ENCODE results near the gene PTGER1. TPM values are rescaled to one million over a fixed set of nuclear protein-coding genes. Genes with fewer than 3 reads are reported as not detected.

PTGER1 gene
- total RNA-seq, 4 donors from 2014 or later, result 0.31 to 1.3 (median 0.38) TPM; not detected in 1

DNA sequence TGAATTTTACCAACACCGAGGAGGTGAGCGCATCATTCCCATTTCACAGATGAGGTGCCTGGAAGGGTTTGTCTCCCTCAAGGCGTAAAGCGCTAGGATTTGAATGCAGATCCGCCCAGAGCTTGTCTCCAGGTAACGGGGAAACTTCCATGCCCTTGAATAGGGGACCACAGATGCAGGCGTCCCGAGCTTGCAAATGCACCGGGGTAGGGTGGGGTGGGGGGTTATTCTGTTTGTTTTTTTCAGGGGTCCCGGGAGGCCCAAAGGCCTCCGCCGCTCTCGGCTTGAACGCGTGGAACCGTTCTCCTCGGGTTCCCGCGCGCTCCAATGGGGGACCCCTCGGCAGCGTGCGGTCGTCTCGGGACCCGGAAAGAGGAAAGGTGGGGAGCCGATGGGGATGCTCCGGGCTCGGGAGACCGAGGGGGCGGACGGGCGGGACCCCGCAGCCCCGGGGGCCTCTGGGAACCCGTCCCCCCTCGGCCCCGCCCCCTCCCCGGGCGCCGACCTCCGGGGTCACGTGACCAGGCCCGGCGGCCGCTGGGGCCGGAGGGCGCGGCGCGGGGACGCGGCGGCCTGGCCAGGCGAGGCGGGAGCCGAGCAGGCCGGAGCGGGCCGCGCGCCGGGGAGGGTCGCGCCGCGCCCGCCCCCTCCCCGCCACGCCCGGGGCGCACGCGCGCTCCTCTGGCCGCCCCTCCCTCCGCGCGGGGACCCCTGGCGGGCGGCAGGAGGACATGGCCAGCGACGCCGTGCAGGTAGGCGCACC is 42.2 kb downstream of the PTGER1 start, which contains the start of gene PKN1:
PKN1 (plus strand) TSS at position 516 of the 763 bp plus-strand sequence; CDS start at position 732, 216 bp downstream.
- 25 to 31% methylated on average over 4 to 9 of the region's 85 CpGs for WGBS, 2 donors
- peaks cover 0 to 6% (median 0%) of the 10 kb centered on the region in 3 donors for H3K36me3 ChIP-seq
- H3K4me3 ChIP-seq, result peak within 1 kb of the TSS; percentile 55 to 95 (median 73)
- peak within 1 kb of the TSS; percentile 80 to 91 (median 86) for H3K27ac ChIP-seq
- intact Hi-C loops (cut with DNase I), result no loop called here
- TF ChIP-seq, protein P1, sequence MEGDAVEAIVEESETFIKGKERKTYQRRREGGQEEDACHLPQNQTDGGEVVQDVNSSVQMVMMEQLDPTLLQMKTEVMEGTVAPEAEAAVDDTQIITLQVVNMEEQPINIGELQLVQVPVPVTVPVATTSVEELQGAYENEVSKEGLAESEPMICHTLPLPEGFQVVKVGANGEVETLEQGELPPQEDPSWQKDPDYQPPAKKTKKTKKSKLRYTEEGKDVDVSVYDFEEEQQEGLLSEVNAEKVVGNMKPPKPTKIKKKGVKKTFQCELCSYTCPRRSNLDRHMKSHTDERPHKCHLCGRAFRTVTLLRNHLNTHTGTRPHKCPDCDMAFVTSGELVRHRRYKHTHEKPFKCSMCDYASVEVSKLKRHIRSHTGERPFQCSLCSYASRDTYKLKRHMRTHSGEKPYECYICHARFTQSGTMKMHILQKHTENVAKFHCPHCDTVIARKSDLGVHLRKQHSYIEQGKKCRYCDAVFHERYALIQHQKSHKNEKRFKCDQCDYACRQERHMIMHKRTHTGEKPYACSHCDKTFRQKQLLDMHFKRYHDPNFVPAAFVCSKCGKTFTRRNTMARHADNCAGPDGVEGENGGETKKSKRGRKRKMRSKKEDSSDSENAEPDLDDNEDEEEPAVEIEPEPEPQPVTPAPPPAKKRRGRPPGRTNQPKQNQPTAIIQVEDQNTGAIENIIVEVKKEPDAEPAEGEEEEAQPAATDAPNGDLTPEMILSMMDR (IDR thresholded peaks at IDR 0.05), result no peak
- peak in 1 of 4 donors; percentile 6 for TF ChIP-seq POLR2A (IDR thresholded peaks at IDR 0.05)
- H3K27me3 ChIP-seq, result peaks cover 0 to 35% (median 0%) of the 10 kb centered on the region in 4 donors
- H3K9me3 ChIP-seq, result no peaks in the 10 kb centered on the region
- DNase-seq, result no peak
- peaks cover 21 to 46% (median 22%) of the 10 kb centered on the region in 3 donors for H3K4me1 ChIP-seq

DNA sequence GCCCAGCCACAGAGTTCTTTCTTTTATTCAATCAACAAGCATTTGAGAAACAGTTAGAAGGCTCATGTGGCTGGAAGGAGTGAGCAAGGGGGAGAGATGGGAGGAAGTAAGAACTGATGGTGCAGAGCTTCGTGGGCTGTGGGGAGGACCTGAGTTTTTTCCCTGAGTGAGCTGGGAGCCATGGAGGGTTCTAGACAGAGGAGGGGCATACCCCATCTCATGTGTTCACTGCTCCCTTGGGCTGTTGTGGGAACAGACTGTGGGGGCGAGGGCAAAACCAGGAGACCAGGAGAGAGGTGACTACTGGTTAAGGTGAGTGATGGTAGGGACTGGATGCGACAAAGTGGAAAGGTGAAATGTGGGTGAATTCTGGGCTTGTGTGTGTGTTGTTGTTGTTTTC is 44.4 kb downstream of the PTGER1 start:
- TF ChIP-seq, protein P1 (IDR thresholded peaks at IDR 0.05), result no peak
- TF ChIP-seq POLR2A (IDR thresholded peaks at IDR 0.05), result no peak
- WGBS, 2 donors, result 69 to 79% methylated on average over 3 of the region's 3 CpGs
- no peaks in the 10 kb centered on the region for H3K36me3 ChIP-seq
- DNase-seq, result no peak
- no peak overlapping the region for H3K4me3 ChIP-seq
- H3K27ac ChIP-seq, result no peak overlapping the region
- H3K27me3 ChIP-seq, result peaks cover 0 to 35% (median 0%) of the 10 kb centered on the region in 4 donors
- no peaks in the 10 kb centered on the region for H3K9me3 ChIP-seq
- peaks cover 18 to 41% (median 22%) of the 10 kb centered on the region in 3 donors for H3K4me1 ChIP-seq
- intact Hi-C loops (cut with DNase I), result no loop called here

DNA sequence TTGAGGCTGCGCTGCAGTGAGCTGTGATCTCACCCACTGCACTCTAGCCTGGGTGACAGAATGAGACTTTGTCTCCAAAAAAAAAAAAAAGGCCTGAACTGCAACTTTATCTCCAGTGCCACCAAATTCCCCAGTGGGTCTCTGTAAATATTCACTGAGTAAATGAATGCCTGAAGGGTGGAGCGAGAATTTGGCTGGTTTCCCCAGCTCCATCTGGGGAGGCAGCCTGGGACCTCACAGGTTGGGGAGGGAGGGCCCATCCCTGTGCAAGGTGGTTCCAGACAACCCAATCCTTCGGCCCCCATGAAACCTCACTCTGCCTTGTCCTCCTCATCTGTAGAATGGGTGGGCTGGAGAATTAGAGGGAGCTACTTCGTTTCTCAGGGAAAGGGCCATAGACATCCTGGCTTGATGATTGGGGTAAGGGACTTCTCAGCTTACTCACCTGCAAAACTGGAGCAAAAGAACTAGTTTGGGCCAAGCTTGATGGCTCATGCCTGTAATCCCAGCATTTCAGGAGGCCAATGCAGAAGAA is 46.2 kb downstream of the PTGER1 start:
- no peak for TF ChIP-seq POLR2A (IDR thresholded peaks at IDR 0.05)
- TF ChIP-seq, protein P1 (IDR thresholded peaks at IDR 0.05), result no peak
- peaks cover 0 to 35% (median 0%) of the 10 kb centered on the region in 4 donors for H3K27me3 ChIP-seq
- H3K27ac ChIP-seq, result no peak overlapping the region
- no peaks in the 10 kb centered on the region for H3K9me3 ChIP-seq
- intact Hi-C loops (cut with DNase I), result no loop called here
- H3K4me1 ChIP-seq, result peaks cover under 1 to 24% (median 7%) of the 10 kb centered on the region in 3 donors
- no peak for DNase-seq
- no peak overlapping the region for H3K4me3 ChIP-seq
- no peaks in the 10 kb centered on the region for H3K36me3 ChIP-seq
- WGBS, 2 donors, result 65 to 67% methylated on average over 3 of the region's 4 CpGs

DNA sequence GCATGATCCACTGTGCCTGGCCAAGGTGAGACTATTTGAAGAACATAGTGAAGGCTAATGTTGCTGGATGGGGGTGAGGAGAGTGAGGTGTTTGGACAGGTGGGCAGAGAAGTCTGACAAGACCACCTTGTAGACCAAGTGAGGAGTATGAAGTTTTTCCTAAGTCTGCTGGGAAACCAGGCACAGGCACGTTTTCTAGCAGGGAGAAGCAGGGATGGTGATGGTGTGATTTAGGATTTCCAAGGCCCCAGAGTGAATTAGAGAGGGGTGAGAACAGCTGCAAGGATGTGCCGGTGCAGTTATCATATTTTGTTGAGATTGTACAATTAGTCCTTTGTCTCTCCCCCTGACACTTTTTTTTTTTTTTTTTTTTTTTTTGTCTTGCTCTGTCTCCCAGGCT is 47.7 kb downstream of the PTGER1 start:
- Histone ChIP-seq H3K36me3 (no peaks in the 10 kb centered on the region), H3K9me3 (no peaks in the 10 kb centered on the region), H3K4me3 (no peak overlapping the region), H3K27me3 (peaks cover 0 to 22% (median 0%) of the 10 kb centered on the region in 4 donors), H3K4me1 (peaks cover 0 to 10% (median 0%) of the 10 kb centered on the region in 3 donors), H3K27ac (no peak overlapping the region)
- TF ChIP-seq, protein P1 (IDR thresholded peaks at IDR 0.05), result no peak
- no peak for TF ChIP-seq POLR2A (IDR thresholded peaks at IDR 0.05)
- intact Hi-C loops (cut with DNase I), result no loop called here
- 60 to 81% methylated on average over 2 of the region's 2 CpGs for WGBS, 2 donors
- DNase-seq, result no peak

DNA sequence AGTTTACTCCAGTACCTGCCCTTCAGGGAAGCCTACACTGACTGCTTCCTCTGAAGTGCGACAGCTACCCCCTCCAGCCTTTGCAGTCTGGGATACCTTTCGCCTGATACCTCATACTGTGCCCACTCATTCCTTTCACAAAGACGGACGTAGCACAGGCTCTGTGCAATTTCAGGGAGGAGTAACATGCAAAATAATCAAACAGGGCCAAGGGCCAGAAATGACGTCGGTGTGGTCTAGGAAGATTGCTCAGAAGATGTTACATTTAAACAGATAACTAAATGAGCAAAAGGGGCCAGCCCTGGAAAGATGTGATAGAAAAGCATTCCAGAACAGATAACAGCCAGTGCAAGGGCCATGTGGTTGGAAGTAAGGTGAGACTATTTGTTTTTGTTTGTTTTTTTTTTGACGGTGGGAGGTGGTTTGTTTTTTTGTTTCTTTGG is 49.4 kb downstream of the PTGER1 start:
- Histone ChIP-seq H3K27ac (no peak overlapping the region), H3K9me3 (no peaks in the 10 kb centered on the region), H3K4me3 (no peak overlapping the region), H3K27me3 (peaks cover 0 to 4% (median 0%) of the 10 kb centered on the region in 4 donors), H3K36me3 (no peaks in the 10 kb centered on the region), H3K4me1 (no peaks in the 10 kb centered on the region)
- WGBS, 2 donors, result 58 to 70% methylated on average over 3 to 4 of the region's 7 CpGs
- intact Hi-C loops (cut with DNase I), result no loop called here
- DNase-seq, result no peak
- no peak for TF ChIP-seq POLR2A (IDR thresholded peaks at IDR 0.05)
- TF ChIP-seq, protein P1 (IDR thresholded peaks at IDR 0.05), result no peak
